Transverse colon (tissue), 4 donors: ENCODE results near the gene FIBCD1. TPM values are rescaled to one million over a fixed set of nuclear protein-coding genes. Genes with fewer than 3 reads are reported as not detected.
A peak's percentile ranks its signal among the peaks of the same experiment; 100 is the strongest.

Source experiments
- DNase-seq: peaks from one replicate; pipeline ENCODE4 v3.0.0-alpha.2; 2019
- H3K27ac ChIP-seq, 4 donors: fragments of 200-600 bp; sonication (generic); 2 replicates each; pipeline ENCODE4 v1.5.1; 2016 to 2018; ENCODE audit warnings: inconsistent platforms in 4 of 4
- H3K27me3 ChIP-seq: fragments of 200-600 bp; sonication (generic); 2 replicates; pipeline ENCODE4 v1.5.1; 2017; ENCODE audit warnings: inconsistent platforms
- H3K36me3 ChIP-seq, 4 donors: fragments of 200-600 bp; sonication (generic); 2 replicates each; pipeline ENCODE4 v1.5.1; 2017 to 2019; ENCODE audit warnings: inconsistent platforms in 4 of 4
- H3K4me1 ChIP-seq, 4 donors: fragments of 200-600 bp; sonication (generic); 2 replicates each; pipeline ENCODE4 v1.5.1; 2017 to 2020; ENCODE audit warnings: inconsistent platforms in 4 of 4
- H3K4me3 ChIP-seq, 4 donors: fragments of 200-600 bp; sonication (generic); 1 replicate in 1 of 4; 2 replicates in 3 of 4; pipeline versions ENCODE4 v1.5.1 to v1.6.1; 2017 to 2019; ENCODE audit warnings: inconsistent platforms in 4 of 4
- H3K9me3 ChIP-seq, 2 donors: fragments of 200-600 bp; sonication (generic); 2 replicates each; pipeline ENCODE4 v1.5.1; 2017 to 2019; ENCODE audit warnings: inconsistent platforms in 2 of 2
- CTCF ChIP-seq, 5 experiments: fragments of 200-600 bp in 3 of 5; fragments of 450-650 bp in 2 of 5; sonication (generic) in 3 of 5; IDR thresholded peaks; 1 replicate in 2 of 5; 2 replicates in 3 of 5; pipeline ENCODE4 v1.5.1; 2016 to 2017; ENCODE audit warnings: antibody characterized with exemption in 5 of 5, inconsistent platforms in 3 of 5, mild to moderate bottlenecking in 2 of 5, moderate library complexity in 1 of 5
- EP300 ChIP-seq: sonication (generic); formaldehyde crosslinking; IDR thresholded peaks from one replicate; pipeline ENCODE4 v1.6.1; 2017; ENCODE audit warnings: antibody characterized with exemption, low read depth
- POLR2A ChIP-seq: fragments of 450-650 bp; IDR thresholded peaks from one replicate; pipeline ENCODE4 v1.6.1; 2016; ENCODE audit warnings: antibody characterized with exemption, mild to moderate bottlenecking, moderate library complexity
- POLR2AphosphoS5 ChIP-seq, 3 donors: sonication (generic); formaldehyde crosslinking; IDR thresholded peaks; one replicate each; pipeline ENCODE4 v1.6.1; 2016; ENCODE audit warnings: antibody characterized with exemption in 3 of 3
- WGBS, 2 donors: methylation state at CpG; one replicate each; pipeline ENCODE4 v1.1.5; 2018; ENCODE audit warnings: low coverage in 1 of 2; 5-methylcytosine and 5-hydroxymethylcytosine counted together
- in situ Hi-C, 4 donors: fragments of 200-750 bp; cut with MboI; loops; one replicate each; pipeline versions ENCODE4 v1.15.0 to v1.15.1; 2017; ENCODE audit warnings: low sequenced_read_pairs in 3 of 4, low pct_ligation_motif_present in 1 of 4, low pct_unique_long_range_greater_than_20kb in 1 of 4
- intact Hi-C: fragments of 100-400 bp; cut with DNase I; formaldehyde crosslinking; loops from one replicate; pipeline ENCODE4 v1.15.1; 2023; ENCODE audit warnings: low total_unique reads
- total RNA-seq, 4 donors: library from RNA; depleted of rRNA; stranded (reverse); fragments of >200 nt; gene quantifications; one replicate each; pipeline ENCODE4 v1.1.0, GENCODE V29; 2016

The FIBCD1 gene
- total RNA-seq, 4 donors from 2014 or later: 1.6 to 54.7 (median 3.3) TPM; not detected in 1

- Histone ChIP-seq H3K27ac (no peak overlapping the region), H3K4me1 (peaks cover 0 to 9% (median 4%) of the 10 kb centered on the region in 4 donors), H3K27me3 (peaks cover 55% of the 10 kb centered on the region), H3K9me3 (no peaks in the 10 kb centered on the region), H3K4me3 (no peak overlapping the region), H3K36me3 (no peaks in the 10 kb centered on the region)
- intact Hi-C loops (no loop called here), in situ Hi-C loops (no loop called here)
- 89 to 95% methylated on average over 7 to 15 of the region's 15 CpGs for WGBS, 2 donors
- DNase-seq: no peak
- TF ChIP-seq EP300 (no peak), POLR2A (no peak), POLR2AphosphoS5 (IDR thresholded peaks at IDR 0.05) (no peak), CTCF (IDR thresholded peaks at IDR 0.05) (no peak)
These were observed 8.2 kb downstream of the FIBCD1 start for GRCh38 chr9:130930804-130931349.

- Histone ChIP-seq H3K4me1 (peaks cover 0 to 9% (median 4%) of the 10 kb centered on the region in 4 donors), H3K36me3 (no peaks in the 10 kb centered on the region), H3K27ac (no peak overlapping the region), H3K4me3 (no peak overlapping the region), H3K9me3 (no peaks in the 10 kb centered on the region), H3K27me3 (peaks cover 55% of the 10 kb centered on the region)
- no peak for TF ChIP-seq POLR2A
- TF ChIP-seq EP300: no peak
- TF ChIP-seq POLR2AphosphoS5 (IDR thresholded peaks at IDR 0.05): no peak
- WGBS, 2 donors: 83 to 95% methylated on average over 7 to 19 of the region's 23 CpGs
- in situ Hi-C loops: no loop called here
- DNase-seq: no peak
- intact Hi-C loops: no loop called here
These were observed 8.8 kb downstream of the FIBCD1 start for GRCh38 chr9:130930132-130930803.

GRCh38 chr9:130929571-130930038 is 9.4 kb downstream of the FIBCD1 start:
- H3K36me3 ChIP-seq: no peaks in the 10 kb centered on the region
- intact Hi-C loops (no loop called here), in situ Hi-C loops (no loop called here)
- 82% methylated on average over 23 of the region's 36 CpGs; no CpG with 5 or more reads in 1 of the 2 donors for WGBS, 2 donors
- no peak overlapping the region for H3K4me3 ChIP-seq
- no peak overlapping the region for H3K27ac ChIP-seq
- TF ChIP-seq POLR2AphosphoS5 (IDR thresholded peaks at IDR 0.05) (no peak), CTCF (IDR thresholded peaks at IDR 0.05) (no peak), POLR2A (no peak), EP300 (no peak)
- H3K27me3 ChIP-seq: peaks cover 55% of the 10 kb centered on the region
- no peaks in the 10 kb centered on the region for H3K9me3 ChIP-seq
- peaks cover 0 to 9% (median 4%) of the 10 kb centered on the region in 4 donors for H3K4me1 ChIP-seq
- DNase-seq: no peak

GRCh38 chr9:130927995-130928900 is 10.8 kb downstream of the FIBCD1 start:
- Histone ChIP-seq H3K4me3 (no peak overlapping the region), H3K27ac (peak overlapping the region in 1 of 4 donors; percentile 74), H3K9me3 (no peaks in the 10 kb centered on the region), H3K36me3 (no peaks in the 10 kb centered on the region), H3K27me3 (peaks cover 48% of the 10 kb centered on the region), H3K4me1 (peaks cover 0 to 9% (median 4%) of the 10 kb centered on the region in 4 donors)
- DNase-seq: peak; percentile 32
- intact Hi-C loops (no loop called here), in situ Hi-C loops (no loop called here)
- TF ChIP-seq POLR2AphosphoS5 (IDR thresholded peaks at IDR 0.05): no peak
- no peak for TF ChIP-seq EP300
- TF ChIP-seq CTCF (IDR thresholded peaks at IDR 0.05): no peak
- TF ChIP-seq POLR2A: no peak
- WGBS, 2 donors: 58% methylated on average over 12 of the region's 14 CpGs; no CpG with 5 or more reads in 1 of the 2 donors
